ENCODE results near the gene CDK1. TPM values are rescaled to one million over a fixed set of nuclear protein-coding genes. Genes with fewer than 3 reads are reported as not detected.

CDK1 gene
- total and polyA plus RNA-seq, 2 of the 8 experiments (the other 6 are each of a cell fraction or from before 2014, with no cell fraction given), result 29.4 to 111 TPM

GRCh38 chr10:60819271-60819670 is 41.0 kb downstream of the CDK1 start (continued):
- no peak for TF ChIP-seq CHD7 (IDR thresholded peaks at IDR 0.05; ENCODE audit: insufficient replicate concordance, low read length)
- TF ChIP-seq HDAC6 (IDR thresholded peaks at IDR 0.05; ENCODE audit: low read depth, low read length), result no peak

Data from H1 (cell line).